RWPE1 (cell line): ENCODE data around the gene ZC3H11A.

ENCODE experiments used
- CTCF ChIA-PET: fragments of 350-600 bp; sonication (Branson Sonifier 250); formaldehyde crosslinking; extraction: SDS; loops from one replicate; lab custom pipeline; 2021; lab: Yijun Ruan, JAX
- POLR2A ChIA-PET: fragments of 400-600 bp; formaldehyde crosslinking; extraction: SDS; loops from one replicate; lab custom pipeline; 2020; ENCODE audit warnings: antibody characterized with exemption; ENCODE audit not compliant: low non-redundant PET; lab: Yijun Ruan, JAX
- DNase-seq: peaks from one replicate; pipeline ENCODE4 v3.0.0; 2012; ENCODE audit warnings: low spot score
- H3K27ac ChIP-seq: fragments of 450-650 bp; 2 replicates; pipeline ENCODE4 v1.5.1; 2017
- CTCF ChIP-seq: fragments of 450-650 bp; conservative IDR thresholded peaks from 2 replicates; pipeline ENCODE4 v1.5.1; 2017; ENCODE audit warnings: low read depth, mild to moderate bottlenecking

The ZC3H11A gene

GRCh38 chr1:203796236-203796605, 798 bp downstream of the ZC3H11A start:
- CTCF ChIA-PET: interaction anchor here (0.5 kb wide), 1 partner anchor 81 kb away, joined by 3 read pairs; no protein-coding TSS in a partner anchor
- POLR2A ChIA-PET: no interaction called here
- TF ChIP-seq CTCF: no peak
- peak overlapping the region; percentile 97 for H3K27ac ChIP-seq
- peak; percentile 20 for DNase-seq

DNA sequence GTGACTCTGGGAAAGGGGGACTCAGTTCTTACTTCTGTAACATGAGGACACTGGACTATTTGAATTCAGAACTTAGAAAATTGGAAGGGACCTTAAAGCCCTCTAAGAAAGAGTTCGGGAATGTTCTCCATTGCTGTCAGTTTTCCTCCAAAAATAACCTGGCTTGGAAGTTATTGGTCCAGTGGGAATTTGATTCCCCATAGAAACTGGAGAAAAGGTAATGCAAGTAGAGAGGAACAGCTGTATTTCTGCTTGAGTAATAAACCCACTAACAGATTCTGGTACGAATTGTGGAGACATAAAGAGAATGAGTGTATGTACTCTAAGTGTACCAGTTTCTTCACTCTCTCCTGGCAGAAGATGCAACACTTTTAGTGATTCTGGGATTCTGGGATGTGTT, 1.8 kb downstream of the ZC3H11A start:
- POLR2A ChIA-PET: interaction anchor here (0.5 to 0.6 kb wide), 2 partner anchors 33 to 385 kb away, joined by 3 to 4 read pairs; no protein-coding TSS in a partner anchor
- no peak overlapping the region for H3K27ac ChIP-seq
- DNase-seq: no peak
- no peak for TF ChIP-seq CTCF
- CTCF ChIA-PET: interaction anchor here (0.6 kb wide), 1 partner anchor 16 kb away, joined by 5 read pairs; no protein-coding TSS in a partner anchor

DNA sequence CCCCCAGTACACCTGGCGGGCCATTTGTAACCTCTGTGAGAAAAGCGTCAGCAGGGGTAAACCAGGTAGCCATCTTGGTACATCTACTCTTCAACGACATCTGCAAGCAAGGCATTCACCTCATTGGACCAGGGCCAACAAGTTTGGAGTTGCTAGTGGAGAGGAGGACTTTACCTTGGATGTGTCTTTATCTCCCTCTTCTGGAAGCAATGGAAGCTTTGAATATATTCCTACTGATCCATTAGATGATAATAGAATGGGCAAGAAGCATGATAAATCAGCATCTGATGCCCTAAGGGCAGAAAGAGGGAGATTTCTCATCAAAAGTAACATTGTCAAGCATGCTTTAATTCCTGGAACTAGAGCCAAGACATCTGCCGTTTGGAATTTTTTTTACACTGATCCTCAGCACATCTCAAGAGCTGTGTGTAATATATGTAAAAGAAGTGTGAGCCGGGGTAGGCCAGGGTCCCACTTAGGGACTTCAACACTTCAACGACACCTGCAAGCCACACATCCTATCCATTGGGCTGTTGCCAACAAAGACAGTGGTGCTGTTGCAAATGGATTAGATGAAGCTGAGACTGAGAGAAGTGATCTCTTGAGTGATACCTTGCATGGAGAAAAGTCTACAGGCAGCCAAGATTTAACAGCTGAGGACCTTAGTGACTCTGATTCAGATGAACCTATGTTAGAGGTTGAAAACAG, 2.7 kb downstream of the ZC3H11A start:
- DNase-seq: peak; percentile 42
- ChIA-PET CTCF (interaction anchor here (0.6 to 1.0 kb wide), 3 partner anchors 9 to 290 kb away, joined by 3 to 5 read pairs (median 3); no protein-coding TSS in a partner anchor), POLR2A (interaction anchor here (0.7 kb wide), 1 partner anchor 22 kb away, joined by 3 read pairs; no protein-coding TSS in a partner anchor)
- no peak overlapping the region for H3K27ac ChIP-seq
- no peak for TF ChIP-seq CTCF

GRCh38 chr1:203799157-203799556, 3.7 kb downstream of the ZC3H11A start:
- POLR2A ChIA-PET: no interaction called here
- H3K27ac ChIP-seq: no peak overlapping the region
- CTCF ChIA-PET: no interaction called here
- no peak for DNase-seq
- no peak for TF ChIP-seq CTCF

DNA sequence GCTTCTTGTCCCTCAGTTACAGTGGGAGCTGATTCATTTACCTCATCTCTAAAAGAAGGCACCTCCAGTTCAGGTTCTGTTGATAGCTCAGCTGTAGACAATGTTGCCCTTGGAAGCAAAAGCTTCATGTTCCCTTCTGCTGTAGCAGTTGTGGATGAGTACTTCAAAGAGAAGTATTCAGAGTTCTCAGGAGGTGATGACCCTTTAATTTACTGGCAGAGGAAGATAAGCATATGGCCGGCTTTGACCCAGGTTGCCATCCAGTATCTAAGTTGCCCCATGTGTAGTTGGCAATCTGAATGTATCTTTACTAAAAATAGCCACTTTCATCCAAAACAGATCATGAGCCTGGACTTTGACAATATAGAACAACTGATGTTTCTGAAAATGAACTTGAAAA, 4.5 kb downstream of the ZC3H11A start:
- no peak for DNase-seq
- no peak for TF ChIP-seq CTCF
- CTCF ChIA-PET: interaction anchor here (0.7 to 1.0 kb wide), 4 partner anchors 15 to 457 kb away, joined by 3 to 5 read pairs (median 4); no protein-coding TSS in a partner anchor
- no peak overlapping the region for H3K27ac ChIP-seq
- POLR2A ChIA-PET: no interaction called here

- ChIA-PET CTCF (no interaction called here), POLR2A (interaction anchor here (0.6 kb wide), 1 partner anchor 84 kb away, joined by 3 read pairs; no protein-coding TSS in a partner anchor)
- DNase-seq: no peak
- no peak overlapping the region for H3K27ac ChIP-seq
- TF ChIP-seq CTCF: no peak
Observed at GRCh38 chr1:203805689-203806088, 10.3 kb downstream of the ZC3H11A start.
